H1 (cell line): ENCODE measurements around the gene ZNF385B. TPM values are rescaled to one million over a fixed set of nuclear protein-coding genes. Genes with fewer than 3 reads are reported as not detected.

Experiments
- CTCF ChIA-PET: fragments of 300-600 bp; sonication (Branson Sonifier 250); formaldehyde crosslinking; loops from one replicate; lab custom pipeline; 2021; ENCODE audit not compliant: partially characterized antibody; lab: Charles Lee
- POLR2A ChIA-PET: fragments of 300-600 bp; sonication (Branson Sonifier 250); formaldehyde crosslinking; loops from one replicate; lab custom pipeline; 2021; ENCODE audit warnings: inconsistent platforms; ENCODE audit not compliant: partially characterized antibody; lab: Charles Lee
- DNase-seq, 2 experiments: peaks; one replicate each; pipeline versions ENCODE4 v3.0.0 to v3.0.0-alpha.2; 2010 to 2022; ENCODE audit warnings: low spot score in 2 of 2, low read depth in 1 of 2, mixed read lengths in 1 of 2
- FAIRE-seq: peaks from 2 replicates; lab custom pipeline; 2011; peaks lifted over from hg19 to GRCh38; lab: Jason Lieb, UNC
- H2AFZ ChIP-seq: 2 replicates; pipeline ENCODE4 v1.8.1; 2012; ENCODE audit warnings: low read length, inconsistent platforms
- H2AK5ac ChIP-seq: 2 replicates; pipeline ENCODE4 v1.6.1; 2013; ENCODE audit warnings: low read depth, low read length
- H2BK120ac ChIP-seq: replicated peaks from 2 replicates; pipeline ENCODE3; 2013; ENCODE audit warnings: low read depth, low read length, inconsistent platforms
- H2BK12ac ChIP-seq: 2 replicates; pipeline ENCODE4 v1.6.1; 2013; ENCODE audit warnings: low read depth, low read length
- H2BK15ac ChIP-seq: 2 replicates; pipeline ENCODE4 v1.6.1; 2013; ENCODE audit warnings: low read length
- H2BK20ac ChIP-seq: 2 replicates; pipeline ENCODE4 v1.6.1; 2013; ENCODE audit warnings: low read length
- H2BK5ac ChIP-seq: 2 replicates; pipeline ENCODE4 v1.6.1; 2013; ENCODE audit warnings: low read depth, low read length
- H3K14ac ChIP-seq: 2 replicates; pipeline ENCODE4 v1.6.1; 2013; ENCODE audit warnings: inconsistent platforms; ENCODE audit not compliant: insufficient read length
- H3K18ac ChIP-seq: 2 replicates; pipeline ENCODE4 v1.6.1; 2013; ENCODE audit warnings: low read length; ENCODE audit errors: extremely low read depth
- H3K23ac ChIP-seq: 2 replicates; pipeline ENCODE4 v1.6.1; 2013; ENCODE audit warnings: inconsistent platforms; ENCODE audit not compliant: insufficient read length
- H3K23me2 ChIP-seq: 2 replicates; pipeline ENCODE4 v1.6.1; 2013; ENCODE audit warnings: low read depth, low read length
- H3K27ac ChIP-seq: 2 replicates; pipeline ENCODE4 v1.6.1; 2011; ENCODE audit warnings: low read depth, low read length, inconsistent platforms
- H3K27me3 ChIP-seq, 4 experiments: replicated peaks in 1 of 4; 1 replicate in 1 of 4; 2 replicates in 3 of 4; pipeline versions ENCODE4 v1.6.1 to v1.8.1; 2011 to 2013; ENCODE audit warnings: low read length in 3 of 4, mild to moderate bottlenecking in 3 of 4, inconsistent platforms in 2 of 4, mixed read lengths in 2 of 4, moderate library complexity in 1 of 4; ENCODE audit not compliant: control insufficient read depth in 3 of 4, insufficient read depth in 3 of 4; ENCODE audit errors: extremely low read depth in 1 of 4
- H3K36me3 ChIP-seq, 4 experiments: 2 replicates each; pipeline versions ENCODE4 v1.6.1 to v1.8.1; 2011 to 2013; ENCODE audit warnings: mild to moderate bottlenecking in 4 of 4, low read length in 3 of 4, moderate library complexity in 2 of 4, control low read depth in 1 of 4, inconsistent platforms in 1 of 4; ENCODE audit not compliant: insufficient read depth in 4 of 4, control insufficient read depth in 2 of 4
- H3K4ac ChIP-seq: replicated peaks from 2 replicates; pipeline ENCODE3; 2013; ENCODE audit warnings: low read length, low read depth, mixed read lengths, inconsistent platforms; ENCODE audit not compliant: insufficient read length
- H3K4me1 ChIP-seq, 4 experiments: replicated peaks in 1 of 4; 1 replicate in 1 of 4; 2 replicates in 3 of 4; pipeline versions ENCODE4 v1.6.1 to v1.8.1; 2011 to 2013; ENCODE audit warnings: low read length in 3 of 4, inconsistent platforms in 2 of 4, mixed read lengths in 1 of 4; ENCODE audit not compliant: insufficient read depth in 4 of 4, control insufficient read depth in 3 of 4
- H3K4me2 ChIP-seq, 2 experiments: 2 replicates each; pipeline versions ENCODE4 v1.6.1 to v1.8.1; 2011 to 2013; ENCODE audit warnings: low read depth in 2 of 2, low read length in 2 of 2, control low read depth in 1 of 2, inconsistent platforms in 1 of 2, mild to moderate bottlenecking in 1 of 2; ENCODE audit not compliant: insufficient read depth in 1 of 2
- H3K4me3 ChIP-seq, 4 experiments: fragments of 200-600, 300-600 bp in 1 of 4; sonication (generic), shearing (Covaris generic), sonication (Bioruptor Twin) in 1 of 4; 2 replicates each; pipeline versions ENCODE4 v1.5.1 to v1.8.1; 2011 to 2016; ENCODE audit warnings: low read length in 4 of 4, low read depth in 3 of 4, control low read depth in 2 of 4, inconsistent platforms in 2 of 4, mild to moderate bottlenecking in 2 of 4, mixed read lengths in 1 of 4, moderate library complexity in 1 of 4; ENCODE audit not compliant: insufficient read depth in 2 of 4; ENCODE audit errors: extremely low read depth in 1 of 4
- H3K56ac ChIP-seq: replicated peaks from 2 replicates; pipeline ENCODE3; 2013; ENCODE audit warnings: low read depth, mild to moderate bottlenecking, mixed read lengths, low read length, inconsistent platforms; ENCODE audit not compliant: insufficient read length
- H3K79me1 ChIP-seq: 2 replicates; pipeline ENCODE4 v1.6.1; 2013; ENCODE audit warnings: low read depth, low read length, control low read depth
- H3K79me2 ChIP-seq, 2 experiments: 2 replicates each; pipeline versions ENCODE4 v1.6.1 to v1.8.1; 2012 to 2013; ENCODE audit warnings: low read length in 2 of 2, mild to moderate bottlenecking in 2 of 2, inconsistent platforms in 1 of 2; ENCODE audit not compliant: insufficient read depth in 2 of 2, control insufficient read depth in 1 of 2
- H3K9ac ChIP-seq, 4 experiments: replicated peaks in 1 of 4; 1 replicate in 1 of 4; 2 replicates in 3 of 4; pipeline versions ENCODE4 v1.6.1 to v1.8.1; 2011 to 2013; ENCODE audit warnings: low read depth in 3 of 4, low read length in 3 of 4, control low read depth in 2 of 4, mild to moderate bottlenecking in 2 of 4, moderate library complexity in 2 of 4, inconsistent platforms in 1 of 4; ENCODE audit errors: extremely low read depth in 1 of 4
- H3K9me3 ChIP-seq, 2 experiments: 2 replicates each; pipeline versions ENCODE4 v1.6.1 to v1.8.1; 2012 to 2013; ENCODE audit warnings: mild to moderate bottlenecking in 2 of 2, moderate library complexity in 2 of 2, control low read depth in 1 of 2, inconsistent platforms in 1 of 2, low read depth in 1 of 2, low read length in 1 of 2, mixed read lengths in 1 of 2; ENCODE audit not compliant: insufficient read depth in 2 of 2
- H4K20me1 ChIP-seq, 2 experiments: replicated peaks in 1 of 2; 2 replicates each; pipeline versions ENCODE3 to v1.8.1; 2011 to 2013; ENCODE audit warnings: inconsistent platforms in 2 of 2, low read length in 2 of 2, mild to moderate bottlenecking in 1 of 2; ENCODE audit not compliant: insufficient read depth in 2 of 2, control insufficient read depth in 1 of 2
- H4K5ac ChIP-seq: 2 replicates; pipeline ENCODE4 v1.6.1; 2013; ENCODE audit warnings: low read length, low read depth, mixed read lengths, inconsistent platforms; ENCODE audit not compliant: insufficient read length
- H4K8ac ChIP-seq: 2 replicates; pipeline ENCODE4 v1.8.0; 2013; ENCODE audit warnings: mild to moderate bottlenecking, moderate library complexity, low read length, inconsistent platforms; ENCODE audit not compliant: insufficient read depth; ENCODE audit errors: extremely low read depth
- H4K91ac ChIP-seq: replicated peaks from 2 replicates; pipeline ENCODE3; 2013; ENCODE audit warnings: low read length, mixed read lengths, inconsistent platforms; ENCODE audit not compliant: insufficient read length
- CHD2 ChIP-seq: IDR thresholded peaks from 2 replicates; pipeline ENCODE4 v1.6.1; 2012; ENCODE audit warnings: low read length, improper control_type of control experiment
- CTBP2 ChIP-seq: IDR thresholded peaks from 2 replicates; pipeline ENCODE4 v1.7.0; 2011; ENCODE audit warnings: borderline replicate concordance, mild to moderate bottlenecking, moderate library complexity, mixed read lengths, low read length; ENCODE audit not compliant: insufficient read depth, insufficient read length
- EGR1 ChIP-seq: IDR thresholded peaks from 2 replicates; pipeline ENCODE4 v1.6.1; 2011; ENCODE audit warnings: low read depth, low read length, borderline replicate concordance
- GABPA ChIP-seq: IDR thresholded peaks from 2 replicates; pipeline ENCODE4 v1.6.1; 2011; ENCODE audit warnings: mild to moderate bottlenecking, low read length, moderate library complexity, borderline replicate concordance; ENCODE audit not compliant: insufficient read depth
- MAX ChIP-seq: IDR thresholded peaks from 2 replicates; pipeline ENCODE4 v1.6.1; 2012; ENCODE audit warnings: inconsistent platforms
- PHF8 ChIP-seq: fragments of 200-600 bp; sonication (generic); conservative IDR thresholded peaks from 2 replicates; pipeline ENCODE4 v1.7.1; 2012; ENCODE audit warnings: low read depth, mild to moderate bottlenecking, inconsistent platforms, low read length, moderate library complexity
- RNF2 ChIP-seq: fragments of 200-900, 300-1000 bp; sonication (generic); IDR thresholded peaks from 2 replicates; pipeline ENCODE4 v1.7.1; 2016; ENCODE audit warnings: borderline replicate concordance, low read depth, mild to moderate bottlenecking, antibody characterized with exemption, low read length; ENCODE audit not compliant: poor library complexity, severe bottlenecking; ENCODE audit errors: missing control alignments
- SIN3A ChIP-seq, 2 experiments: IDR thresholded peaks in 1 of 2; conservative IDR thresholded peaks in 1 of 2; 2 replicates each; pipeline ENCODE4 v1.6.1; 2011 to 2012; ENCODE audit warnings: low read length in 2 of 2, improper control_type of control experiment in 1 of 2, low read depth in 1 of 2, mild to moderate bottlenecking in 1 of 2
- SIRT6 ChIP-seq: IDR thresholded peaks from one replicate; pipeline ENCODE4 v1.7.1; 2012; ENCODE audit warnings: low read length, inconsistent platforms
- SP2 ChIP-seq: IDR thresholded peaks from 2 replicates; pipeline ENCODE4 v1.6.1; 2012; ENCODE audit warnings: mild to moderate bottlenecking, low read length, inconsistent platforms
- TBP ChIP-seq: IDR thresholded peaks from 2 replicates; pipeline ENCODE4 v1.6.1; 2011; ENCODE audit warnings: low read depth, low read length, improper control_type of control experiment
- TEAD4 ChIP-seq: IDR thresholded peaks from 2 replicates; pipeline ENCODE4 v1.6.1; 2012; ENCODE audit warnings: low read depth, low read length, inconsistent platforms, mixed read lengths
- polyA plus RNA-seq, 7 experiments: library from polyadenylated mRNA; depleted of rRNA in 3 of 7; stranded (reverse) in 5 of 7; unstranded in 2 of 7; fragments of >200 nt in 5 of 7; fragments of 200-250 nt in 2 of 7; gene quantifications; 1 replicate in 5 of 7; 2 replicates in 1 of 7; 4 replicates in 1 of 7; pipeline versions ENCODE4 v1.2.1 to v1.2.3, GENCODE V29; 2011 to 2013; ENCODE audit warnings: missing spikeins in 2 of 7, mixed read lengths in 2 of 7
- total RNA-seq: library from RNA; stranded (reverse); fragmentation: NEBNext Ultra II Directional; extraction: Animal tissue kit (Norgen Biotek cat#: 25700); gene quantifications from 2 replicates; pipeline ENCODE4 v1.2.1, GENCODE V29; 2021

Gene ZNF385B
- total and polyA plus RNA-seq, 2 of the 8 experiments (the other 6 are each of a cell fraction or from before 2014, with no cell fraction given), result 1.1 to 3.7 TPM

DNA sequence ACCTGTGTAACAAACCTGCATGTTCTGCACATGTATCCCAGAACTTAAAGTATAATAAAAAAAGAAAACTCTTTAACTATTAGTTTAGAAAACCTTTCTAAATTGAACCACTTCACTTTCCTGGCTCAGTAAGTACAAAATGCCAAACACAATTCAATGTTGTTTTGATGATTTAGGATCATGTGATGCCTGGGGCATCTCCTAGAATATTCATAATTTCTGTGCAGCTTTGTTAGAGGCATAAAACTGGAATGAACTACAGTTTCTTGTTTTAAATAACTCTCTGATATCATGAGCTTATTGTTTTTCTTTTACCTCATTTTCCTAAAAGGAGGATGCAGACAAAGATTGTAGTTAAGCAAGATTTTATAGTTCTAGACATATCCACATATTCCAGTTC is 457.8 kb downstream of the ZNF385B start:
- H3K14ac ChIP-seq, result no peak overlapping the region
- H3K79me1 ChIP-seq, result no peaks in the 10 kb centered on the region
- H3K4me2 ChIP-seq, result no peak overlapping the region
- H2BK15ac ChIP-seq, result no peak overlapping the region
- no peak overlapping the region for H3K56ac ChIP-seq
- H2AFZ ChIP-seq, result no peak overlapping the region
- no peaks in the 10 kb centered on the region for H4K20me1 ChIP-seq
- H3K9ac ChIP-seq, result no peak overlapping the region
- no peak overlapping the region for H3K23ac ChIP-seq
- H4K5ac ChIP-seq, result no peak overlapping the region
- no peak overlapping the region for H2BK120ac ChIP-seq
- H3K23me2 ChIP-seq, result no peaks in the 10 kb centered on the region
- POLR2A ChIA-PET, result no interaction called here
- H3K79me2 ChIP-seq, result no peaks in the 10 kb centered on the region
- H4K8ac ChIP-seq, result no peak overlapping the region
- CTCF ChIA-PET, result interaction anchor here (0.8 kb wide), 1 partner anchor 610 kb away, joined by 4 read pairs; no protein-coding TSS in a partner anchor
- H2BK5ac ChIP-seq, result no peak overlapping the region
- no peaks in the 10 kb centered on the region for H3K4me1 ChIP-seq
- no peaks in the 10 kb centered on the region for H3K36me3 ChIP-seq
- no peak overlapping the region for H3K27ac ChIP-seq
- H3K4me3 ChIP-seq, result no peak overlapping the region
- no peak for FAIRE-seq
- no peak overlapping the region for H3K4ac ChIP-seq
- H2AK5ac ChIP-seq, result no peak overlapping the region
- DNase-seq, result no peak
- H3K18ac ChIP-seq, result no peak overlapping the region
- H3K9me3 ChIP-seq, result no peaks in the 10 kb centered on the region
- no peaks in the 10 kb centered on the region for H3K27me3 ChIP-seq
- no peak overlapping the region for H2BK12ac ChIP-seq
- H4K91ac ChIP-seq, result no peak overlapping the region
- H2BK20ac ChIP-seq, result no peak overlapping the region
- TF ChIP-seq TEAD4 (no peak), SIN3A (conservative IDR thresholded peaks at IDR 0.05 in 1 of 2, IDR thresholded peaks at IDR 0.05 in 1 of 2; ENCODE audit: low read depth in 1 of 2, low read length in 2 of 2) (no peak), CHD2 (no peak), RNF2 (no peak), PHF8 (no peak), EGR1 (no peak), SP2 (no peak), MAX (no peak), GABPA (no peak), TBP (no peak), CTBP2 (no peak), SIRT6 (no peak)
